ACC112 (cell line): ENCODE data around the gene CREB5.

Source experiments
- H2AFZ ChIP-seq: fragments of 200-600 bp; sonication (generic); one replicate; pipeline ENCODE4 v1.6.0; 2017; ENCODE audit warnings: antibody characterized with exemption, low read length; ENCODE audit not compliant: unreplicated experiment
- H3K27ac ChIP-seq: fragments of 200-600 bp; sonication (generic); 2 replicates; pipeline ENCODE4 v1.5.1; 2014; ENCODE audit warnings: low read depth, mild to moderate bottlenecking, antibody characterized with exemption, low read length, moderate library complexity
- H3K27me3 ChIP-seq: fragments of 200-600 bp; sonication (generic); 2 replicates; pipeline ENCODE4 v1.6.1; 2014; ENCODE audit warnings: mild to moderate bottlenecking, antibody characterized with exemption, low read length, moderate library complexity, mixed read lengths; ENCODE audit not compliant: insufficient read depth
- H3K36me3 ChIP-seq: fragments of 200-600 bp; sonication (generic); 2 replicates; pipeline ENCODE4 v1.6.1; 2016; ENCODE audit warnings: mild to moderate bottlenecking, antibody characterized with exemption, low read length, moderate library complexity, mixed read lengths; ENCODE audit not compliant: insufficient read depth
- H3K4me1 ChIP-seq: fragments of 200-600 bp; sonication (generic); one replicate; pipeline ENCODE4 v1.6.1; 2016; ENCODE audit warnings: low read length, mixed read lengths; ENCODE audit not compliant: insufficient read depth, unreplicated experiment, control insufficient read depth
- H3K4me3 ChIP-seq: fragments of 200-600 bp; sonication (generic); 2 replicates; pipeline ENCODE4 v1.5.1; 2014; ENCODE audit warnings: mild to moderate bottlenecking, low read depth, low read length
- H3K79me2 ChIP-seq: fragments of 200-600 bp; sonication (generic); one replicate; pipeline ENCODE4 v1.6.0; 2016; ENCODE audit warnings: low read length; ENCODE audit not compliant: control insufficient read depth, unreplicated experiment, insufficient read depth

CREB5 gene, protein sequence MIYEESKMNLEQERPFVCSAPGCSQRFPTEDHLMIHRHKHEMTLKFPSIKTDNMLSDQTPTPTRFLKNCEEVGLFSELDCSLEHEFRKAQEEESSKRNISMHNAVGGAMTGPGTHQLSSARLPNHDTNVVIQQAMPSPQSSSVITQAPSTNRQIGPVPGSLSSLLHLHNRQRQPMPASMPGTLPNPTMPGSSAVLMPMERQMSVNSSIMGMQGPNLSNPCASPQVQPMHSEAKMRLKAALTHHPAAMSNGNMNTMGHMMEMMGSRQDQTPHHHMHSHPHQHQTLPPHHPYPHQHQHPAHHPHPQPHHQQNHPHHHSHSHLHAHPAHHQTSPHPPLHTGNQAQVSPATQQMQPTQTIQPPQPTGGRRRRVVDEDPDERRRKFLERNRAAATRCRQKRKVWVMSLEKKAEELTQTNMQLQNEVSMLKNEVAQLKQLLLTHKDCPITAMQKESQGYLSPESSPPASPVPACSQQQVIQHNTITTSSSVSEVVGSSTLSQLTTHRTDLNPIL

DNA sequence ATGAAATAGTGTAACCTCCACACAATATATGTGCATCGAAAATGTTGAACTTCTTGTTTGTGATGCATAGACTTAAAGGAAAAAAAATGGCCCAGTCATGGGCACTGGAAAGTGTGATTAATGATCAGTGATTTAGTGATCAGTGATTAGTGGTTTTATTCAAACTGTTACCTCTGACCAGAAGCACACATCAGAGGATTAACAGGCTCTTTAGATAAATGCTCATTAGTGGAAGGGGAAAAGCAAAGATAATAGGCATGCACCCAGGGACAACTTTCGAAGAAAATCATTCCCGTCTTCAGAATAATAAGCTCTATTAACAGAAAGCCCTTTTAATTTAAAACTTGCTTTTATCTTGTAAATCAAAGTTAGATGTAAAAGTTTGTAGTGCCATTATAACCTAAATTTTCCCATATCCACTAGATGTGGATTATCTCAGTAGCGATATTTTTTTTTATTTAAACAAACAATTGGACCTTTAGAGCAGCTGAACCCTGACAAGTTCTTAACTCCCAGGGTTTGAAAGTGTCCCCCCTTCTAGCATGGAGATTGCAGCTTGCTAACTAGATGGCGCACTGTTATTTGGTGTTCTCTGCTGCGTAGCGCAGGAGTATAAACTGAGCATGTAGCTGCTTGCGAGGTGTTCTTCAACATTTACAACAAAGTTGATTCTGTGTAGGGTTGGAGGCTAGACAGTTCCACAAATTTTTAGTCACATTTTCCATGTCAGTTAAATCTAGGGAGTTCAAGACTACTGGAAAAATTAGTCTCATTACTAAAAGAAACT is at the start of gene CREB5:
Gene CREB5 (plus strand): TSS at position 643 of the 787 bp plus-strand sequence. CDS start 397 bp downstream, outside the sequence.
- Histone ChIP-seq H3K27ac (no peak within 1 kb of the TSS), H3K4me1 (peaks cover 29% of the 10 kb centered on the region), H3K79me2 (no peaks in the 10 kb centered on the region), H3K4me3 (peak within 1 kb of the TSS; percentile 83; the same call in 1 of the 2 replicates), H2AFZ (no peak within 1 kb of the TSS), H3K27me3 (no peaks in the 10 kb centered on the region), H3K36me3 (no peaks in the 10 kb centered on the region)

DNA sequence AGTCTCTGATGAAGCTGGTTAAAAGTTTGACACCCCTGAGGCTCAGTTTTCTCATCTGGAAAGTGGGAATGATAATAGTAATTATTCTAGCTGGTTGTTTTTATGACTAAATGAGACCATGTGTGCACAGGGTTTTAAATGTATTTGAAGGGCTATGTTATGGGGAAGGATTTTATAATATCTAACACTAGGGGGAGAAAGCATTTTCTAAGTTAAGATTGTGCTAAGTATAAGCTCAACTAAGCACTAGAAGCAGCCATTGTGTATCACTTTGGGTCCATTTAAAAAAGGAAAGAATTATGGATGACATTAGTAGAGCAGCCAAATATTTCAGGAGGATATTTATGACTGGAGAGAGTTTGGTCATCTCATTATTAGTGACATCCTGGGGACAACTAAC is 49.5 kb upstream of the CREB5 start:
- H3K79me2 ChIP-seq, result no peaks in the 10 kb centered on the region
- no peak overlapping the region for H3K4me3 ChIP-seq
- H3K27ac ChIP-seq, result no peak overlapping the region
- H3K36me3 ChIP-seq, result no peaks in the 10 kb centered on the region
- no peaks in the 10 kb centered on the region for H3K27me3 ChIP-seq
- no peak overlapping the region for H2AFZ ChIP-seq
- peaks cover 14% of the 10 kb centered on the region for H3K4me1 ChIP-seq

DNA sequence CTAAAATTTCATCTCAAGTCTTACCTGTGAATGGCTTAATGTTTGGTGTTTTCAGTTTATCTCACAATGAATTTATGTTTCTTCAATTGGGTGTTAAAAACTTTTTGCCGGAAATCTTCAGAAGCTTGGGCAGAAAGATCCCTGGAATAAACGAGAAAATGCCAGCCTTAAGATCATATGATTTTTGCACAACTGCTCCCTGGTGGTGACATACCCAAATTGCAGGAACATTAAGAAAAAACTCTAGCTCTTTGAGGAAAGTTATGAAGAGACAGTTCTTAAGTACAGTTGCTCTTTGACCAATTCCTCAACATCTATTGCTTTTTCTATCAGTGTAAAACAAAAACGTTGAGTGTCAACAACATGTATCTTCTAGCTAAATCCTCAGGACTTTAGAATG is 48.2 kb upstream of the CREB5 start:
- Histone ChIP-seq H3K36me3 (no peaks in the 10 kb centered on the region), H3K27ac (no peak overlapping the region), H3K79me2 (no peaks in the 10 kb centered on the region), H3K4me1 (peaks cover 3% of the 10 kb centered on the region), H2AFZ (no peak overlapping the region), H3K27me3 (no peaks in the 10 kb centered on the region), H3K4me3 (no peak overlapping the region)

DNA sequence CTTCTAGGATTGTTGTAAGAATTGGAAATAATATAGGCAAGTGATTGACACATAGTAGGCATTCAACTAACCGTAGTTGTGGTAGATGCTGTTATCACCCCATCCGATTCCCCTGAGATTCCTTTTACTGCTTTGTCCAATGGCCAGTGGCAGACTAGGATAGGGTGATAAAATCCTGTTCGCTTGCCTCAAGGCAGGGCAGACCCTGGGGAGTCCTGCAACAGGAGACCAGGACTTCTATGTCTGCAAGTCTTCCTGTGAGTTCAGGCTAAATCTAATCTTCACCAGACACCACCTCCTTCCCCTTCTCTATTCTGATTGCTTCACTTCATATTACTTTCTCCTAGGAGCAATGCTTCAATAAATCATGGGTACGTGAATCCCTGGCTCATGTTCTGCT is 42.8 kb upstream of the CREB5 start:
- Histone ChIP-seq H3K4me3 (no peak overlapping the region), H3K27ac (no peak overlapping the region), H2AFZ (no peak overlapping the region)

DNA sequence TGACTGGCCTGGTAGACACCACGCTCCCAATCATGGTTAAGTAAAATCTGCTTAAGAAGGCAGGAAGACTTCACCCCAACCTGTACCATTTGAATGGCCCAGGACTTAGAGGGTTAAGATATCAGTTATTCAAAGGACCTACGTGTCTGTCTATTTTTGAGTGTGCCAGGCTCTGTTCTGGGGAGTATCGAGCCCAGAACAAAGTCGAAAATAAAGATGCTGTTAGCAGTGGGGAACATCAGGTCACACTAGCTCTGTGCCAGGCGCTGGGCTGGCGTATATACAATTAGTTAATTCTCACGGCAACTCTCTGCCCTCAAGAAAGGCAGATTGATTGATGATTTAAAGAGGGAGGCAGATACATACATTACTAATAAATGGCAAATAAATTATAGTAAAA is 40.5 kb upstream of the CREB5 start:
- Histone ChIP-seq H2AFZ (no peak overlapping the region), H3K4me1 (no peaks in the 10 kb centered on the region)

More for the DNA sequence above, 42.8 kb upstream of the CREB5 start:
- H3K79me2 ChIP-seq, result no peaks in the 10 kb centered on the region
- H3K27me3 ChIP-seq, result no peaks in the 10 kb centered on the region
- no peaks in the 10 kb centered on the region for H3K36me3 ChIP-seq
- H3K4me1 ChIP-seq, result no peaks in the 10 kb centered on the region

DNA sequence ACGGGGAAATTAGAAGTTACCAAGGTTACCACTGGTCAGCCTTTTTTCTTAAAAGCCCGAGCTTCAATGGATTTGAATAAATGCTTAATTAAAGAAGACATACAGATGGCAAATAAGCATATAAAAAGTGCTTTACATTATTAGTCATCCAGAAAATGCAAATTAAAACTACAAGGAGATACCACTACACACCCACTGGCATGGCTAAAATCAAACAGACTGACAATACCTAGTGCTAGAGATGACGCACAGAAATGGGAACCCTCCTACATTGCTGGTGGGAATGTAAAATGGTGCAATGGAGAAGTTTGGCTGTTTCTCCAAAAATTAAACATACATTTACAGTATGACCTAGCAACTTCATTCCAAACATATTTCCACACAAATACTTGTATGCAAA is 38.3 kb upstream of the CREB5 start:
- H3K79me2 ChIP-seq, result no peaks in the 10 kb centered on the region
- H3K36me3 ChIP-seq, result no peaks in the 10 kb centered on the region
- H3K27me3 ChIP-seq, result no peaks in the 10 kb centered on the region
- no peak overlapping the region for H3K4me3 ChIP-seq
- H3K4me1 ChIP-seq, result no peaks in the 10 kb centered on the region
- no peak overlapping the region for H3K27ac ChIP-seq
- H2AFZ ChIP-seq, result no peak overlapping the region

More for the DNA sequence above, 40.5 kb upstream of the CREB5 start:
- Histone ChIP-seq H3K27me3 (no peaks in the 10 kb centered on the region), H3K36me3 (no peaks in the 10 kb centered on the region), H3K4me3 (no peak overlapping the region), H3K27ac (no peak overlapping the region), H3K79me2 (no peaks in the 10 kb centered on the region)

DNA sequence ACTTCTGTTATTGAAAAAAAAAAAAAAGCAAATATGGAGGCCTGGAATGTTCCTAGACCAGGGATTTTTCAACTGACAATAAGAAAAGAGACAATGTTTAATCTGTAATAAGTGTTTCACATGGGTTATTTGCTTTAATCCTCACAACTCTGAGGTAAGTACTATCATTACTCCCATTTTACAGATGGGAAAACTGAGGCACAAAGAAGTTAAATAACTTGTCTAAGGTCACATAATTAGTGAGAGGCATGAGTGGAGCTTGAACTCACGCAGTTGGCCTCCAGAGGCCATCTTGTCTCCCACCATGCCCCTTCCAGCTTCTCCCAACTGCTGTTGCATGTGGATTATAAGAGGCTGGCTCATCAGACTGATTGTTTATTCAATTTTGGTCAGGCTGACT is 36.6 kb upstream of the CREB5 start:
- H3K36me3 ChIP-seq, result no peaks in the 10 kb centered on the region
- H3K4me3 ChIP-seq, result no peak overlapping the region
- H2AFZ ChIP-seq, result no peak overlapping the region
- no peaks in the 10 kb centered on the region for H3K27me3 ChIP-seq
- no peak overlapping the region for H3K27ac ChIP-seq
- H3K4me1 ChIP-seq, result no peaks in the 10 kb centered on the region
- no peaks in the 10 kb centered on the region for H3K79me2 ChIP-seq

DNA sequence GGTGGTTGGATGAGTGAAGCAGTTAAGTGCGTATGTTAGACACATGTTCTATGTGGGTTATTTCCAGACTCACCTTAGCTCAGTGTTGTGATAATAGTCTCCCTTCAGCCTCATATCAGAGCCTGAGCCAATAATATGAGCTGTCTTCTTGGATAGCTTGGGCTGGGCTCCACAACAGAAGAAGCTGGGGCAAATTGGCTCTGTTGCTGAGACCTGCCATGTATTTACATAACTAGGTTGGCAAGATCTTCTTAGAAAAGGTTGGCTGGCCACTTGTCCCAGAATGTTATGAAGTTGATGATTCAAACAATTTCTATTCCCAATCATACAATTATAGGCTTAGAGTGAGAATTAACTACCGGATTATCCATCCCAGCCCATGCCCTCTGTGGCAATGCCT is 35.7 kb upstream of the CREB5 start:
- no peaks in the 10 kb centered on the region for H3K27me3 ChIP-seq
- no peak overlapping the region for H3K4me3 ChIP-seq
- no peaks in the 10 kb centered on the region for H3K36me3 ChIP-seq
- H3K79me2 ChIP-seq, result no peaks in the 10 kb centered on the region
- H3K27ac ChIP-seq, result no peak overlapping the region
- no peak overlapping the region for H2AFZ ChIP-seq
- H3K4me1 ChIP-seq, result no peaks in the 10 kb centered on the region

DNA sequence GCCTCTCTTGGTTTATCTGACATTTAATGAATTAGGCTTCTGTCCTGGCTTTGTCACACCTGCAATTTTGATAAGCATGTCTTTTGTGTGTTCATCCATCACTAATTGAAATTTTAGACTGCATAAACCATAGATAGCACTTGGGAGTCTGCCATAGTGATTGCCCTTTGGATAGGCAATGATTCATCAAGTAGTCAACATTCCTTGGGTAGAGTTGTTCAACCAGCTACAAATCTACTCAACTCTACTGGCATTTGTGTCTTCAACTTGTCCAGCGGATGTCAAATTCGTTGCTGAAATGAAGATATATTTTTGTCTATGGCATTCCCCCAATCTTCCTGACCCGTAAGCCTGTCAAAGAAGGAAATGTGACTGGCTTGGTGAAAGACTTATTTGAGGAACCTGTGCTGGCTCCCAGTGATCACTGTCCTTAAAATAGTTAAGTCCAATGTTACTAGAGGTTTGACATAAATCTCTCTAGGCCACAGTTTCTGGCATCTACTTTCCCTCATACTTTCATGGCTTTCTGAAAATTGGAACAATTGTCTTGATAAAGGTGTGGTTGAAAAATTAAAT is 33.7 kb upstream of the CREB5 start:
- Histone ChIP-seq H3K36me3 (no peaks in the 10 kb centered on the region), H3K4me3 (no peak overlapping the region), H3K27me3 (no peaks in the 10 kb centered on the region), H2AFZ (no peak overlapping the region), H3K27ac (no peak overlapping the region), H3K79me2 (no peaks in the 10 kb centered on the region), H3K4me1 (no peaks in the 10 kb centered on the region)

DNA sequence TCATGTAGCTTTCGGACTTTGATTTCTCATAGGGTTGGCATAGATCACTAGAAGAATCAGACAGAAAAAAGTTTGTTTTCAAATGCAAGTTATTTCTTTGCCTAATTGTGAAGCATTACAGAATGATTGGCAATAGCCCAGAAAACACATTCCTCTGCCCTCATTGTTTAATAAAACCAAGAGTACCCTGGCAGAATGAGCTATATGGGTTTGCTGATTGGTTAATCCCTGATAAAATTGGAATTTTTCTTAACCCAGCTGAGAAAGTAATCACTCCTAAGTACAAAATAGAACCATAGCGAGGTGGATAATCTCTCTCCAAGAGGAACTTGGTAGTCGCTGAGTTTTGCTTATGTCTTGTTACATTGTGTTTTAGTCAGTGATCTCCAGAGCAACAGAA is 30.9 kb upstream of the CREB5 start:
- no peaks in the 10 kb centered on the region for H3K36me3 ChIP-seq
- no peaks in the 10 kb centered on the region for H3K27me3 ChIP-seq
- no peak overlapping the region for H2AFZ ChIP-seq
- no peak overlapping the region for H3K27ac ChIP-seq
- no peaks in the 10 kb centered on the region for H3K79me2 ChIP-seq
- no peak overlapping the region for H3K4me3 ChIP-seq
- H3K4me1 ChIP-seq, result no peaks in the 10 kb centered on the region
